T-helper 9 cell (primary cell): ENCODE data around the gene KCTD10.
"Not testable (repeated sequence)": the region's sequence is repeated elsewhere in the genome, so short reads cannot be mapped to it uniquely, and the experiment has no call there.

Experiments
- DNase-seq: peaks from one replicate; pipeline ENCODE4 v3.0.0-alpha.2; 2020

KCTD10 gene

GRCh38 chr12:109493938-109494337, 16.8 kb upstream of the KCTD10 start:
- no peak for DNase-seq

GRCh38 chr12:109493090-109493489, 16.0 kb upstream of the KCTD10 start:
- no peak for DNase-seq

GRCh38 chr12:109492371-109492770, 15.3 kb upstream of the KCTD10 start:
- DNase-seq, result no peak

GRCh38 chr12:109491671-109492070, 14.6 kb upstream of the KCTD10 start:
- DNase-seq, result no peak

- no peak for DNase-seq
These were observed 13.0 kb upstream of the KCTD10 start for GRCh38 chr12:109489955-109490565.

GRCh38 chr12:109489016-109489954, 12.2 kb upstream of the KCTD10 start:
- DNase-seq, result no peak

GRCh38 chr12:109488051-109488665, 11.1 kb upstream of the KCTD10 start:
- no peak for DNase-seq

- no peak for DNase-seq
These were observed 10.3 kb upstream of the KCTD10 start for GRCh38 chr12:109487181-109488050.

GRCh38 chr12:109485201-109485600, 8.1 kb upstream of the KCTD10 start:
- no peak for DNase-seq

GRCh38 chr12:109483346-109483745, 6.2 kb upstream of the KCTD10 start:
- DNase-seq, result no peak

GRCh38 chr12:109482894-109483293, 5.8 kb upstream of the KCTD10 start:
- DNase-seq, result no peak

GRCh38 chr12:109482491-109482890, 5.4 kb upstream of the KCTD10 start:
- no peak for DNase-seq

- DNase-seq, result no peak
These were observed 4.8 kb upstream of the KCTD10 start for GRCh38 chr12:109481863-109482262.

- no peak for DNase-seq
These were observed 3.3 kb upstream of the KCTD10 start for GRCh38 chr12:109480356-109480755.

GRCh38 chr12:109479761-109480160, 2.7 kb upstream of the KCTD10 start:
- DNase-seq, result no peak

GRCh38 chr12:109477963-109478315, 839 bp upstream of the KCTD10 start:
- no peak for DNase-seq

- DNase-seq, result no peak
These were observed 304 bp downstream of the KCTD10 start for GRCh38 chr12:109476807-109477184.

- no peak for DNase-seq
These were observed 900 bp downstream of the KCTD10 start for GRCh38 chr12:109475993-109476806.

GRCh38 chr12:109475121-109475520, 2.0 kb downstream of the KCTD10 start:
- no peak for DNase-seq

- DNase-seq, result not testable (repeated sequence)
These were observed 3.4 kb downstream of the KCTD10 start for GRCh38 chr12:109473526-109474270.

GRCh38 chr12:109473006-109473405, 4.1 kb downstream of the KCTD10 start:
- DNase-seq, result no peak
